Neutrophil (primary cell): ENCODE results near the gene CKAP5.

Experiments used
- H3K27ac ChIP-seq: fragments of 200-600 bp; sonication (generic); 2 replicates; pipeline ENCODE4 v1.5.1; 2016; ENCODE audit warnings: mild to moderate bottlenecking, moderate library complexity
- H3K27me3 ChIP-seq: fragments of 200-600 bp; sonication (generic); 2 replicates; pipeline ENCODE4 v1.6.0; 2016; ENCODE audit warnings: mild to moderate bottlenecking
- H3K36me3 ChIP-seq: fragments of 200-600 bp; sonication (generic); 2 replicates; pipeline ENCODE4 v1.5.1; 2017
- H3K4me1 ChIP-seq, 2 experiments: fragments of 200-600 bp in 1 of 2; sonication (generic) in 1 of 2; 1 replicate in 1 of 2; 2 replicates in 1 of 2; pipeline versions ENCODE4 v1.5.1 to v1.6.1; 2013 to 2016; ENCODE audit warnings: low read depth in 1 of 2, low read length in 1 of 2, mild to moderate bottlenecking in 1 of 2, moderate library complexity in 1 of 2; ENCODE audit not compliant: control insufficient read depth in 1 of 2, insufficient read depth in 1 of 2
- H3K4me3 ChIP-seq, 2 experiments: fragments of 200-600 bp in 1 of 2; sonication (generic) in 1 of 2; 1 replicate in 1 of 2; 2 replicates in 1 of 2; pipeline ENCODE4 v1.5.1; 2013 to 2016; ENCODE audit warnings: low read depth in 1 of 2, low read length in 1 of 2, mild to moderate bottlenecking in 1 of 2, moderate library complexity in 1 of 2
- H3K9me3 ChIP-seq: fragments of 200-600 bp; sonication (generic); 2 replicates; pipeline ENCODE4 v1.5.1; 2016
- TF ChIP-seq, protein P1 (sequence below): fragments of 200-600 bp; sonication (generic); IDR thresholded peaks from 2 replicates; pipeline ENCODE4 v1.5.1; 2016; ENCODE audit warnings: antibody characterized with exemption

Gene CKAP5

DNA sequence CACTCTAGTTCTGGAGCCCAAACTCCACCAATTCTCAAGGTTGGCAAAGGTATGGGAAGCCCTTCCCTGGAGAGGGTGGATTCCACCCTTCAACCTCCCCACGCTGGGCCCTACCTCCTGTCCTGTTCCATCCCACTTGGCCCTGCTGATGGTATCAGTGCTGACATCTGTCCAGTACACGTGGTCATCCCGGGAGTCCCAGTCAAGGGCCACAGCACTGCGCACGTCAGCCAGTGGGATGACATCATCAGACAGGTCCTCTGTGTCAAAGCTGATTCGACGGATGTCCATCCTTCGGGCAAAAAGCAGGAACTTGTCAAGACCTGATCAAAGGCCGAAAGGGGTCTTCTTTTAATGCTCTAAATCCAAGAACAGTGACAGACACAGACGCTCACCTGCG, 40.1 kb upstream of the CKAP5 start:
- no peaks in the 10 kb centered on the region for H3K27me3 ChIP-seq
- no peaks in the 10 kb centered on the region for H3K9me3 ChIP-seq
- H3K4me3 ChIP-seq, result no peak overlapping the region
- TF ChIP-seq, protein P1, sequence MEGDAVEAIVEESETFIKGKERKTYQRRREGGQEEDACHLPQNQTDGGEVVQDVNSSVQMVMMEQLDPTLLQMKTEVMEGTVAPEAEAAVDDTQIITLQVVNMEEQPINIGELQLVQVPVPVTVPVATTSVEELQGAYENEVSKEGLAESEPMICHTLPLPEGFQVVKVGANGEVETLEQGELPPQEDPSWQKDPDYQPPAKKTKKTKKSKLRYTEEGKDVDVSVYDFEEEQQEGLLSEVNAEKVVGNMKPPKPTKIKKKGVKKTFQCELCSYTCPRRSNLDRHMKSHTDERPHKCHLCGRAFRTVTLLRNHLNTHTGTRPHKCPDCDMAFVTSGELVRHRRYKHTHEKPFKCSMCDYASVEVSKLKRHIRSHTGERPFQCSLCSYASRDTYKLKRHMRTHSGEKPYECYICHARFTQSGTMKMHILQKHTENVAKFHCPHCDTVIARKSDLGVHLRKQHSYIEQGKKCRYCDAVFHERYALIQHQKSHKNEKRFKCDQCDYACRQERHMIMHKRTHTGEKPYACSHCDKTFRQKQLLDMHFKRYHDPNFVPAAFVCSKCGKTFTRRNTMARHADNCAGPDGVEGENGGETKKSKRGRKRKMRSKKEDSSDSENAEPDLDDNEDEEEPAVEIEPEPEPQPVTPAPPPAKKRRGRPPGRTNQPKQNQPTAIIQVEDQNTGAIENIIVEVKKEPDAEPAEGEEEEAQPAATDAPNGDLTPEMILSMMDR, result no peak
- H3K4me1 ChIP-seq, result no peaks in the 10 kb centered on the region
- no peak overlapping the region for H3K27ac ChIP-seq
- no peaks in the 10 kb centered on the region for H3K36me3 ChIP-seq

GRCh38 chr11:46879056-46879585, 33.0 kb upstream of the CKAP5 start:
- no peaks in the 10 kb centered on the region for H3K36me3 ChIP-seq
- no peaks in the 10 kb centered on the region for H3K4me1 ChIP-seq
- no peak overlapping the region for H3K27ac ChIP-seq
- H3K4me3 ChIP-seq, result no peak overlapping the region
- H3K9me3 ChIP-seq, result no peaks in the 10 kb centered on the region
- H3K27me3 ChIP-seq, result no peaks in the 10 kb centered on the region
- TF ChIP-seq, protein P1, result no peak

DNA sequence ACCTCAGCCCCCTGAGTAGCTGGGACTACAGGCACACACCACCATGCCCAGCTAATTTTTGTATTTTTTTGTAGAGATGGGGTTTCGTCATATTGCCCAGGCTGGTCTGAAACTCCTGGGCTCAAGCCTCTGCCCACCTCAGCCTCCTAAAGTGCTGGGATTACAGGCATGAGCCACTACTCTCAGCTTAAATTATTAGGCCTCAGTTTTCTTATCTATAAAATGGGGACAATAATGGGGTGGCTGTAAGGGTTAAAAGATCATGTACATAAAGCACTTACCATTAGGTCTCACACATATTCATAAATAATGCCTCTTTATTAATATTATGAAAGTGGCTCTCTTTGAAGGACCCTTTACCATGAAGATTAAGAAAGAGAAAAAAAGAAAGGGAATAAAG, 31.5 kb upstream of the CKAP5 start:
- TF ChIP-seq, protein P1, result no peak
- no peaks in the 10 kb centered on the region for H3K9me3 ChIP-seq
- H3K27me3 ChIP-seq, result no peaks in the 10 kb centered on the region
- H3K4me3 ChIP-seq, result no peak overlapping the region
- H3K27ac ChIP-seq, result no peak overlapping the region
- H3K36me3 ChIP-seq, result no peaks in the 10 kb centered on the region
- no peaks in the 10 kb centered on the region for H3K4me1 ChIP-seq

- TF ChIP-seq, protein P1, result no peak
- Histone ChIP-seq H3K27me3 (no peaks in the 10 kb centered on the region), H3K4me3 (no peak overlapping the region), H3K4me1 (no peaks in the 10 kb centered on the region), H3K36me3 (no peaks in the 10 kb centered on the region), H3K27ac (no peak overlapping the region), H3K9me3 (no peaks in the 10 kb centered on the region)
These were observed 30.4 kb upstream of the CKAP5 start for GRCh38 chr11:46876471-46876870.

DNA sequence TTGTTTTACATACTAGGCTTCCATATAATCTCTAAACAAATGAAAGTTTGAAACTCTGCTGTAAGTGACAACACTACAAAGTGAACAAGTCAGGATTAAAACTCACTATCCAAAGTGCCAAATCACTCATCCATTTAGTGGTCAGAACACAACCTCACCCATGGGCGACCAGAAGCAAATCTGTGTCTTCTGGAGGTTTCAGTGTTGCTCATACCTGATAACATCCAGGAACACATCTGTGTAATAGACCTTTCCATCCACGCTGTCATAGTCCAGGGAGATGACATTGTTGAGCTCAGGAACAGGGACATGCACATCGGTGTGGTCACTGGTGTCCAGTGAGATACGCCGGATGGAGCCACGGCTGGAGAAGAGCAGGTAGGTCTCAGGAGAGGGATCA, 28.5 kb upstream of the CKAP5 start:
- no peaks in the 10 kb centered on the region for H3K27me3 ChIP-seq
- no peak overlapping the region for H3K27ac ChIP-seq
- H3K4me1 ChIP-seq, result no peaks in the 10 kb centered on the region
- no peaks in the 10 kb centered on the region for H3K36me3 ChIP-seq
- TF ChIP-seq, protein P1, result no peak
- no peaks in the 10 kb centered on the region for H3K9me3 ChIP-seq
- no peak overlapping the region for H3K4me3 ChIP-seq

GRCh38 chr11:46868912-46869311, 22.8 kb upstream of the CKAP5 start:
- Histone ChIP-seq H3K27ac (no peak overlapping the region), H3K9me3 (no peaks in the 10 kb centered on the region), H3K4me3 (no peak overlapping the region), H3K4me1 (no peaks in the 10 kb centered on the region), H3K27me3 (no peaks in the 10 kb centered on the region), H3K36me3 (no peaks in the 10 kb centered on the region)
- TF ChIP-seq, protein P1, result no peak
